GM21737 (cell line): ENCODE measurements around the gene FTCD.
"Not testable (repeated sequence)": the region's sequence is repeated elsewhere in the genome, so short reads cannot be mapped to it uniquely, and the experiment has no call there.

Experiments used
- ATAC-seq: cut with Tn5 transposase; IDR thresholded peaks from one replicate; pipeline ENCODE4 v1.9.1; 2021; ENCODE audit warnings: mild to moderate bottlenecking, moderate library complexity; ENCODE audit not compliant: unreplicated experiment

Gene FTCD, protein sequence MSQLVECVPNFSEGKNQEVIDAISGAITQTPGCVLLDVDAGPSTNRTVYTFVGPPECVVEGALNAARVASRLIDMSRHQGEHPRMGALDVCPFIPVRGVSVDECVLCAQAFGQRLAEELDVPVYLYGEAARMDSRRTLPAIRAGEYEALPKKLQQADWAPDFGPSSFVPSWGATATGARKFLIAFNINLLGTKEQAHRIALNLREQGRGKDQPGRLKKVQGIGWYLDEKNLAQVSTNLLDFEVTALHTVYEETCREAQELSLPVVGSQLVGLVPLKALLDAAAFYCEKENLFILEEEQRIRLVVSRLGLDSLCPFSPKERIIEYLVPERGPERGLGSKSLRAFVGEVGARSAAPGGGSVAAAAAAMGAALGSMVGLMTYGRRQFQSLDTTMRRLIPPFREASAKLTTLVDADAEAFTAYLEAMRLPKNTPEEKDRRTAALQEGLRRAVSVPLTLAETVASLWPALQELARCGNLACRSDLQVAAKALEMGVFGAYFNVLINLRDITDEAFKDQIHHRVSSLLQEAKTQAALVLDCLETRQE

DNA sequence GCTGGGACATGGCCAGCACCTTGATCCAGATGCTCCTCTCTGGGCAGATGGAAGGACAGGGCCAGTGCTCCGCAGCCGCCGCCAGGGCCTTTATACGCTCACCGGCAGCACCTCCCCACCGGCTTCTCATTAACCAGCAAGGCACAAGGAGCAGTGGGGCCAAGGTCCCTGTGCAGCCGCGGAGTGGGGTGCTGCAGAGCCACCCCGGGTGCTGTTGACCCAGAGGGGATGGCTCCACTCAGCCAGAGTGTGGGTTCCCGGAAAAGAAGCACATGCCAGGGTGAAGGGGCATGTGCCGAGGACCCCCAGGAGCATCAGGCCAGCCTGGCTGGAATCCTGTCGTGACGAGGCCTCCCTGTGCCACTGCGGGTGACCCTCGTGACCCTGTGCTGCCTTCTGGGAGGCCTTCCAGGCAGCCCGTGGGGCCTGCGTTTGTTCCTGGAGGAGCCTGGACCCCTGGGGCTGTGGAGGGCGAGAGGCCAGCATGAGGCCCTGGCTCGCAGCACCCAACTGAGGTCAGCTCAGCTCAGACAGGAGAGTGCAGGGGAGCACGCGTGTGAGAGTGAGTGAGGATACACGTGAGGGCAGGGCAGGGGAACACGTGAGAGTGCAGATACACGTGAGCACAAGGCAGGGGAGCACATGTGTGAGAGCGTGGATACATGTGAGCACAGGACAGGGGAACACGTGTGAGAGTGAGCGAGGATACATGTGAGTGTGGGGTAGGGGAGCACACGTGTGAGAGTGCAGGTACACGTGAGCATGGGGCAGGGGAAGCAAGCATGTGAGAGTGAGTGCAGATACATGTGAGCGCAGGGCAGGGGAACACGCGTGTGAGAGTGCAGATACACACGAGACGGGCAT, at the start of gene FTCD:
FTCD (minus strand) TSS at position 66 of the 864 bp plus-strand sequence; CDS start at position 10, 56 bp downstream.
- ATAC-seq, result no peak

DNA sequence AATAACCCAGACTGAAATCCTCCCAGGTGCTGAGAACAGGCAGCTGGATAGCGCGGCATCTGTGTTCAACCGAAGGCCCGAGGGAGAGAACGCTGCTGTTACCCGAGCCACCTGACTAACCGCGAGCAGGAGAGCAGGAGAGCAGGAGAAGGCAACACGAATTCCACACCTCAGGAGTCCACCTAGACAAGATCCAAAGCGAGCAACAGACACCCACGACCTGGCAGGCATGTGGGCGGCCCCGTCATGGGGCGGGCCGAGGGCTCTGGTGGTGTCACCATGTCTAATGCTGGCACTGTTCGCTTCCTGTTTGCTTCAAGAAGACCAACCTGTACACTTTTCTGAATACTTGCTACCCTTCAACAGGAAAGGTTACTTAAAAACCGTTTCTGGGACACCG, 49.8 kb upstream of the FTCD start:
- no peak for ATAC-seq

DNA sequence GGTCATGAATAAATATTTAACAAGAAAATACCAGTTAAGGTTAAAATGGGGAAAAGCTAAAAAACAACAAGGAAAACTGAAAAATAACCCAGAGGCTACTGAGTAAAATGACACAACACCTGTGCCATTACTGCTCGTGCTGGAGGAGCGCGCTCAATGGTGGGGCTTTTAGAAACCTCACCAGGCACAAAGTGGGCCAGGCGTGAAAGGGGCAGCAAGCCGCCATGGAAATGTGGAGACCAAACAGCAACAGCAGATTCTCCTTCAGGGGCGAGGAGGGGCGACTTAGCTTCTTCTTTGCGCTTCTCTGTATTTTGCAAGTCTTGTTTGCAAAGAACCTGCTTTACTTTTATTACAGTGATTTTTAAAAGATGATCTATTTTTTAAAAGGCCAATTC, 47.8 kb upstream of the FTCD start:
- no peak for ATAC-seq

DNA sequence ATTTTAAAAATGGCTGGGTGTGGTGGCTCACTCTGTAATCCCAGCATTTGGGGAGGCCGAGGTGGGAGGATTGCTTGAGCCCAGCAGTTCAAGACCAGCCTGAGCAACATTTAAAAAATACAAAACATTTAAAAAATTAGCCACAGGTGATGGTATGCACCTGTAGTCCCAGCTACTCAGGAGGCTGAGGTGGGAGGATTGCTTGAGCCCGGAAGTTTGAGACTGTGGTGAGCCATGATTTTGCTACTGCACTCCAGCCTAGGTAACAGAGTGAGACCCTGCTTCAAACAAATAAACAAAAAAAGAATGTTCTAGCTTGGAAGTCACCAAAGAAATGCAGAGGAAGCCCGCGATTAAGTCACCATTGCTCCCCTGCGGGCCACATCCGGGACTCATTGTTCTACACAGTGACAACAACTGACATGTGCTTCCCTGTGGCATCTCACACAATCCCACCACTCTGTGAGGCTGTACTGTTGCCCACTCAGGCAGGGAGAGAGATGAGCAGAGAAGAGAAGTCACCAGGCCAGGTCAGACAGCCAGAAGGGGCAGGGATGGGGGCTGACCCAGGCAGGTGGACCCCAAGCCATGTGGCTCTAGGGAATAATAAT, 47.3 kb upstream of the FTCD start:
- no peak for ATAC-seq

DNA sequence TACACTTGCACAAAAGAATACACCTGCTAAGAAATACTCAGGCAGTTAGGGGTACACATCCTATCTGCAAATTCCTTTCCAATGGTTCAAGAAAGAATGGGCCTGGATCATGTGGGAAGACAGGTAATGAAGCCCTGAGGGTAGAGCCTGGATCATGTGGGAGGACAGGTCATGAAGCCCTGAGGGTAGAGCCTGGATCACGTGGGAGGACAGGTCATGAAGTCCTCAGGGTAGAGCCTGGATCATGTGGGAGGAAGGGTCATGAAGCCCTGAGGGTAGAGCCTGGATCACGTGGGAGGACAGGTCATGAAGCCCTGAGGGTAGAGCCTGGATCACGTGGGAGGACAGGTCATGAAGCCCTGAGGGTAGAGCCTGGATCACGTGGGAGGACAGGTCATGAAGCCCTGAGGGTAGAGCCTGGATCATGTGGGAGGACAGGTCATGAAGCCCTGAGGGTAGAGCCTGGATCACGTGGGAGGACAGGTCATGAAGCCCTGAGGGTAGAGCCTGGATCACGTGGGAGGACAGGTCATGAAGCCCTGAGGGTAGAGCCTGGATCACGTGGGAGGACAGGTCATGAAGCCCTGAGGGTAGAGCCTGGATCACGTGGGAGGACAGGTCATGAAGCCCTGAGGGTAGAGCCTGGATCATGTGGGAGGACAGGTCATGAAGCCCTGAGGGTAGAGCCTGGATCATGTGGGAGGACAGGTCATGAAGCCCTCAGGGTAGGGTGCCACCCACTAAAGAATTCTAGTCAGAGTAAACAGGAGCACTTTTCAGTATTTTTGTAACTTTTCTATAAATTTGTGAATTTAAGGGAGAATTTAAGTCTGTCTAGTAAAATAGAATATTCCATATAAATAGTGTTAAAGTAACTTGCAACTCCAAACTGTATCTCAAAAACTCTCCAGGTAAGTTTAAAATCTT, 45.8 kb upstream of the FTCD start:
- not testable (repeated sequence) for ATAC-seq

DNA sequence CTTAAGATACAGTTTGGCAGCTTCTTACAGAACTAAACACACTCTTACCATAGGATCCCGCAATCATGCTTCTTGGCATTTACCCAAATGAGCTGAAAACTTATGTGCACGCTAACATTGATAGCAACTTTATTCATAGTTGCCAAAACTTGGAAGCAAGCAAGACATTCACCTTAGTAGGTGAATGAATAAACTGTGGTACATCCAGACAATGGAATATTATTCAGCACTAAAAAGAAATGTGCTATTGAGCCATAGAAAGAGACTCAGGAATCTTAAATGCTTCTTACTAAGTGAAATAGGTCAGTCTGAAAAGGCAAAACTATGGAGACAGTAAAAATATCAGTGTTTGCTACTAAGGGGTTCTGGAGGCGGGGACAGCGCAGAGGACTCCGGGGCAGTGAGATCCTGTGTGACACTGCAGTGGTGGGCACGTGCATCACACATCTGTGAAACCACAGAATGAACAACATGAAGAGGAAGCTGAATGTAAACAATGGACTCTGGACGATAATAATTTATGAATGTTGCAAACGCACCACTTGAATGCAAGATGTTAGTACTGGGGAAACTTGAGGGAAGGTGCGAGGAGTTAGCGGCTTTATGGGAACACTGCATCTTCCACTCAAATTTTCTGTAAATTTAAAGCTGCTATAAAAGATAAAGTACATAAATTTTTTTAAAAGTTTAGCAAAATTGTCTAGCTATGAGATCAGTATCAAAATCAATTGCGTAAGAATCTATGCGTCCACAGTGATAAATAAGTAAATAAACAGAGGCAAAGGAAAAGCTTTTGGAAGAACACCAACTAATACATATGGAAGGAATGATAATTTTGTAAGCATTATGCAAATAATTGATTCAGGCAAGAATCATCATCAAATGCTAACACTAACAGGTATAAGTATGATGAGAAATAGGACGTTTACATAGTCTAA, 44.3 kb upstream of the FTCD start:
- no peak for ATAC-seq

DNA sequence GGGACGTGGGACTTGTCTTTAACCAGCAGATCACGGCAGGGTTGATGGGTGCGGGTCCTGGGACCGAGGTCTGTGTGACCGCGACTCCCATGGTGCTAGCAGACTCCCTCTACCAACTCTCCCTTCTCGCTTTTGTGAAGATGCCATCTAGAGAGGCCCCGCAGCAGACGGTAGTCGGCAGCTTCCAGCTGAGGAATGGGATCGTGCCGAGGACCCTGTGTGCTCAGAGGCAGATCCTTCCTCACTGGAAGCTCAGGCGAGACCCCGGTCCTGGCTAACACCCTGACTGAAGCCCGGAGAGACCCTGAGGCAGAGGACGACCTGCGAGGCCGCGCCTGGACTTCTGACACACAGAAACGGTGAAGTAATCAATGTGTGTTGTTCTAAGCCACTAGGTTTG, 41.4 kb upstream of the FTCD start:
- ATAC-seq, result no peak

DNA sequence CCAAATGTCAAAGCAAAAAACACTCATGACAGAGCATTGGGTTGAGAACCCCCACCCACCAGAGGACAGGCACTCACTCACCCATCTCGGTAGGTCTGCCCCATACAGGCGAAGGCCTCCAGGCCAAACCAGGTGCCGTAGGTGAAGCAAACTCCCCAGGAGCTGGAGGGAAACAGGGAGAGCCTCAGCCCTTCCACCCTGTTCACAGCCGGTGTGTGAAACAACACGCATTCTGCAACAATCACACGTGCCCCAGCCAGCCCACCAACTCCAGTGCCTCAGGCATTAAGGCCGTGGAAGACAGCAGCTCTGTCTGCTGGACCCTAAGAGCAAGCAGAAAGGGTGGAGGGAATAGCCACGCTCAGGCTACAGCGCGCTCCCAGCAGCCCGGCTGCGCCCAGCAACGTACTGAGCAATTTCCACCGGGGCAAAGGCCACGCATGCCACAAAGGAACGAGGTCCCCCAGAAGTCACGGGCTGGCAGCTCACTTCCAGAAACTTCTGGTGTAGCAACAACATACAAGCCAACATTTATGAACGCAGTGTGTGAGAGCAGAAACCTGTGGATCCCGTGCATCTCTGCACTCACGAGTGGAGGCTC, 40.3 kb upstream of the FTCD start:
- ATAC-seq, result no peak

DNA sequence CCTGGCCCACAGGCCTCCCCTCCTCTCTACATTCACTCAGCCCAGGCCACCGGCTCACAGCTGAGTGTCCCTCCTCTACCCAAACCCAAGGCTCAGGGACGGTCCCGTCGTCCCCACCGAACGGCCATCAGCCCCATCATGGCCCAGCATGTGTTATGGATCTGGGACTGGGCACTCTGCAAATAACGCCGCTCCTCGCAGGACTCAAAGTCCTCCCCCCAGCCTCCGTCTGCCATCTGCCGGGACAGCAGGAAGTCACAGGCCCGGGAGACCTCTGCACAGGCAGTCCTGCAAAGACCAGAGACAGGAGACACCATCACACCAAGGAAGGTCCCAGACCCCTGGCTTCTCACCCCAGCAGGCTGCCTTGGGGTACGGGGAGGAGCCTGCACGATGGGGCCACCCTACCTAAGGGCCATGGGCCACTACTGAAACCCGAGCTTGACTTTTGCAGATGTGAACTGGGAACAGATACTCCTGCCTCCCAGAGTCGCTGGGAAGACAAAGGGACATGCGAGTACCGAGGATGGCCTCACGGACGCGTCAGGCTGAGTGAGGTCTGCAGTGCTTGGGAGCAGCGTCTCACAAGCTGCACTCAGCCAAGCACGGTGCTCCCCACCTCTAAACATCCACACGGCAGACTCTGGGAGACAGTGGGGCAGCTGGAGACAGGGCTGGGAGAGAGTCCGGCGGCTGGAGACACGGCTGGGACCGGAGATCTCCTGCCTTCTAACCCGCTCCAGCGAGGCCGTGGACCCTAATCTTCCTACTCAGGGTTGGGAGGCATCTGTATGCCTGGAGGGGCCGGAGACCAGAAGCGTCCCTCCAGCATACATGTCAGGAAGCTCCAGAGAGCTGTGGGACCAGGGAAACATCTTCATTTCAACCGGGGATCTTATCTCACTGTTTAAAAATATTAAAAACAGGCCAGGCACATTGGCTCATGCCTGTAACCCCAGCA, 39.3 kb upstream of the FTCD start:
- ATAC-seq, result no peak

DNA sequence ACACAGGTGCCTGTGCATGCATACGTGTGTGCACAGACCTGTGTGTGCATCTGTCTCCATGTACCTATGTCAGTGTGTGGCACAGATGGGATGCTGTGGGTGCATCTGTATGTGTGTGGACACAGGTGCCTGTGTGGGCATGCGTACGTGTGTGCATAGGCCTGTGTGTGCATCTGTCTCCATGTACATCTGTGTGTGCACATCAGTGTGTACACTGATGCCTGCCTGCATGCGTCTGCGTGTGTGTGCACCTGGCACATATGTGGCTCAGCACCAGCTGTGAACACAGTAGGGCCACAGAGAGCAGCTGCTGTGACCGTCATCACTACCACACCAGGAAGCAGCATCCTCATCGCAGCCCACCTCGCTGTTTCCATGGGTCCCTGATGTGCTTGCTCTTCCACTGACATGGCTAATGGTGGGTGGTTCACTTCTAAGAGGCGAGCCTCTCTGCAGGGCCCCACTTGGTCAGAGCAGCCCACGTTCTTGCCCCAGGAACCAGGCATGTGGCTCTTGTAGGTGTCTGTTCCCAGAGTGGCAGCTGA, 38.5 kb upstream of the FTCD start:
- no peak for ATAC-seq

DNA sequence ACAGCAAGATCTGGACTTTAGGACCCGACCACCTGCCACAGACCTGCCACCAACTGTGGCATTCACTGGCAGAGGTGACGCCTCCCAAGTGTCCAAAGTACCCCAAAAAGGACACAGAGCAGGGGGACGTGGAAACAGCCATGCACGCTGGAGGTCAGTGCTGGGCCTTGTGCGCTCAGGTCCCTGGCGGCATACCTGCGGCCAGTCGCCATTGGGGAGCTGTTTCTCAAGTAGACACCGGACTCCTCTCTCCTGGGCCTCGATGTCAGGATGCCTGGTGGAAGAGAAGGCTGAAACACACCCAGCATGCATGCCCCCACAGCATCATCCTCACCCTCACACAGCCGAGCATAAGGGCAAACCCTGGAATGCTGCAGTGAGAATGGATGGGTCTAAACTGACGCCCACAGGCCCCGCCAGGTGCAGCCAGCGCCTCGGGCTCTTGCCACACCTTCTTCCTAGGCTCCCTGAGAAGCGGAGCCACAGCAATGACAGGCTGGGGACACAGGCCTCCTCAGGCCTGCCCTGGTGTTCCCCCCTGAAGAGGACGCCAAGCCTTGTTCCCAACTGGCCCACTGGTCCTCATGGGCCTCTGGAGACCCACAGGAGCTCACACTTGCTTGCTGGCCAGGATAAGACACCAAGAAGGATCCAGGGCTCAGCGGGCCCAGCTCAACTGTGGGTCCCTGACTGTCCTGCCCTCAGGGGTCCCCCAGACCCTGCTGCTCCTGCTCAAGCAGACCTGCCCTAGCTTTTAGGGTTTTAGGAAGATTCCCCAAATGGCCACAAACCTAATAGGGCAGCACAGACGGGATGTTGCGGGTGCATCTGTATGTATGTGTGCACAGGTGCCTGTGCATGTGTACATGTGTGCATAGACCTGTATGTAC, 36.6 kb upstream of the FTCD start:
- no peak for ATAC-seq

DNA sequence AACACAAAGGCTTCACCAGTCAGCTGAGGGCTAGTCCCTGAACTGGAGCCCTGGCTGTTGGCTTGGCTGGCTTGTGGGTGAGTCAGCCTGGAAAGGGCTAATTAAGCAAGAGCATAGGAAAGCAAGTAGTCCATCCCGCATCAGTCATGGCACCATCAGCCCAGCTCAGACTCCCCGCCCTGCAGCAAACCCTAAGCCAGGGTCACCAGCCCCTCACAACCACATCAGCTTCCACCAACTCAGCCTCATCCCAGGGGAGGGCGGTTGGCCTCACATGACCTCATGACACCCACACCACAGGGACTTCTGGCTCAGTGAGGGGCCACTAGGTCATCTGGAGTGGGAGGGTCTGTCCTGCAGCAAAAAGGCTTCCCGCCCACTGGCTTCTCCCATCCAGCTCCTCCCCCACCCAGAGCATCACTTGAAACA, 35.9 kb upstream of the FTCD start:
- no peak for ATAC-seq

DNA sequence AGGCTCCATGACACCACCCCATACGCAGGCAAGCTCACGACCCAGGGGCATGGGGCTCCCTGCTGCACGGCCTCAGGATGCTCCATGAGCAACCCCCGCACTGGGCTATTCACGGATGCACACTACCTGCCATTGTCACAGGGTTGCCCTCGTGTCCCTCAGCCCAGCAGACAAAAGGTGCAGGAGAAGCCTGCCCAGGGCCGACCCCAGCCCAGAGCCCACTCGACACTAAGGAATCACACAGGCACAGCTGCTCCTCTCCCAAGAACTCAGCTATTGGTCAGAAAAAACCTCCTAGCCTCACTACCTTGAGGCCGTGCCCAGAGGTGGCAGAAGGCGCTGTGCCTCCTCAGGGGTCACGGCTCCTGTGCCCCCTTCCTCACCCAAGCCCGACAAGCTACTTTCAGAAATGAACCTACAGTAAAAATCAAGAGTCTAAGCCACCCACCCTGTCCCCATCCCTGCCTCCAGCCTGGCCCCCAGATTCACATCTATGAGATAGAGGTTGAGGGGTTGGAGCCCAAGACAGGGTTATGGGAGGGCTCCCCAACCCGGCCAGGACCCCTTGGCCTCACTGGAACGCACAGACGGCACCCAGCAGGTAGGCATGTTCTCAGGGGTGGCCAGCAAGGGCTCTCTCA, 35.2 kb upstream of the FTCD start:
- ATAC-seq, result no peak

DNA sequence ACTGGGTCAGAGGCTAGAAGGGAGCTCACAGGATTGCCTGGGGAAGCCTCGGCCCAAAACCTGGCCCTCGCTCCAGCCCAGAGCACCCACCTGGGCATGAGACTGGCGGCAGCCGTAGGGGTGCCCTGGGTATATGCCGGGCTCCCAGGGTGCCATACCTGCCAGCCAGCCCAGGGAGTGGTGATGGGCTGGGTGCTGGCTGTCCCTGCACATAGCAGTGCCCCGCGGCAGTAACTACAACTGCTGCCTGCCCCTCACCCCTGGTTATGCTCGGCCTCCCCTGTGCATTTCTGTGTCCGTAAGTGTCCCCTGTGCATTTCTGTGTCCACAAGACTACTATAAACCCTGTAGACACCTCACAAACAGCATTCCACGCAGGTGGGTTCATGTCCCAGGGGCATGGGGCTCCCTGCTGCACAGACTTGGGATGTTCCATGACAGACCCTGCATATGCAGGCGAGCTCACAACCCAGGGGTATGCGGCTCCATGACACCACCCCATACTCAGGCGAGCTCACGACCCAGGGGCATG, 34.6 kb upstream of the FTCD start:
- no peak for ATAC-seq

DNA sequence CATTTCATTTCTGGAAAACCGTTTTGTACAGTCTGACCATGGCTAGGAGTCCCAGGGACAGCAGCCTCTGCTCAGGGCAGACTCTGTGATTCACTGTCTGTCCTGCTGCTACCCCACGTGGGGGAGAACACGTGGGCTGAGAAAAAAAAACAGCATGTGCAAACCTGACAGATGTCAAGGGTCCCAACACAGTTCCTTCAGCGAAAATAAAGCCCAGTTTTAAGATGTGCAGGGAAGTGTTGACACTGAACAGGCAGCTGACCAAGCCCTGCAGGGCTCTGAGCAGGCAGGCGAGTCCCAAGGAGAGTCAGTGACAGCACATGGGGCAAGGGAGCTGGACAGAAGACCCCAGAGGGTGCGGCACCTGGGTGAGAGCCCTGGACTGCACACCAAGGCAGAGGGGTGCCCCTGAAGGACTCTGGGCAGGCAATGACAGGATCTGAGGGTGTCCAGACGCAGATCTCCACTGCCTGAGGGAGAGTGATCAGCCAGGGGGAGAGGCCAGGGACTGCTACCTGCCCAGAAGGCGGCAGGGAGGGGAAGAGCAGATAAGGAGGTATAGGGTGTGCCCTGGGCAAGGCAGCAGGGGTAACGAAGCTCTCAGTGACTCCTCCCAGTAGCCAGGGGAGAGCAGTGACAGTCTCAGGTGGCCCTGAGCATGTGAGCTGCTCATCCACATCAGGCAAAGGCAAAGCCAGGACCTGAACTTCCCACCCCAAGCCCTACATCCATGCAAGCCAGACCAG, 34.0 kb upstream of the FTCD start:
- ATAC-seq, result no peak
